T-helper 2 cell (primary cell): Measurements from ENCODE around the gene LAPTM5.
A peak's percentile ranks its signal among the peaks of the same experiment; 100 is the strongest.
"Not testable (repeated sequence)": the region's sequence is repeated elsewhere in the genome, so short reads cannot be mapped to it uniquely, and the experiment has no call there.

Source experiments
- DNase-seq, 5 experiments: peaks; one replicate each; pipeline versions ENCODE4 v3.0.0 to v3.0.0-alpha.2; 2012 to 2022

The LAPTM5 gene

GRCh38 chr1:30693366-30693765, 64.2 kb downstream of the LAPTM5 start:
- DNase-seq, result no peak

GRCh38 chr1:30692948-30693301, 64.6 kb downstream of the LAPTM5 start:
- no peak for DNase-seq

GRCh38 chr1:30692201-30692947, 65.2 kb downstream of the LAPTM5 start:
- no peak for DNase-seq

GRCh38 chr1:30691480-30691879, 66.1 kb downstream of the LAPTM5 start:
- no peak for DNase-seq

- DNase-seq, result no peak
Observed at GRCh38 chr1:30689901-30690645, 67.5 kb downstream of the LAPTM5 start.

GRCh38 chr1:30688920-30689794, 68.4 kb downstream of the LAPTM5 start:
- DNase-seq, result no peak

GRCh38 chr1:30688516-30688915, 69.1 kb downstream of the LAPTM5 start:
- not testable (repeated sequence) for DNase-seq

GRCh38 chr1:30687886-30688285, 69.7 kb downstream of the LAPTM5 start:
- no peak for DNase-seq

GRCh38 chr1:30686236-30686935, 71.2 kb downstream of the LAPTM5 start:
- no peak for DNase-seq

GRCh38 chr1:30685796-30686165, 71.8 kb downstream of the LAPTM5 start:
- no peak for DNase-seq

- peak in 2 of 5 experiments; percentile 13 to 31 for DNase-seq
Observed at GRCh38 chr1:30684881-30685795, 72.4 kb downstream of the LAPTM5 start.

- no peak for DNase-seq
Observed at GRCh38 chr1:30684259-30684658, 73.3 kb downstream of the LAPTM5 start.

- no peak for DNase-seq
Observed at GRCh38 chr1:30683699-30684098, 73.9 kb downstream of the LAPTM5 start.
